OCI-LY1 (cell line): ENCODE data around the gene SPDYE2.
"Not testable (repeated sequence)": the region's sequence is repeated elsewhere in the genome, so short reads cannot be mapped to it uniquely, and the experiment has no call there.

Source experiments
- CTCF ChIP-seq: fragments of 200-600 bp; sonication (generic), shearing (Covaris generic); IDR thresholded peaks from 2 replicates; pipeline ENCODE4 v1.5.1; 2017; ENCODE audit warnings: mild to moderate bottlenecking, antibody characterized with exemption, low read length, moderate library complexity, mixed read lengths
- EZH2 ChIP-seq: fragments of 200-600 bp; sonication (generic), shearing (Covaris generic); IDR thresholded peaks from 2 replicates; pipeline ENCODE4 v1.8.0; 2017; ENCODE audit warnings: borderline replicate concordance, mixed run types, mild to moderate bottlenecking, antibody characterized with exemption, low read length, moderate library complexity, mixed read lengths

DNA sequence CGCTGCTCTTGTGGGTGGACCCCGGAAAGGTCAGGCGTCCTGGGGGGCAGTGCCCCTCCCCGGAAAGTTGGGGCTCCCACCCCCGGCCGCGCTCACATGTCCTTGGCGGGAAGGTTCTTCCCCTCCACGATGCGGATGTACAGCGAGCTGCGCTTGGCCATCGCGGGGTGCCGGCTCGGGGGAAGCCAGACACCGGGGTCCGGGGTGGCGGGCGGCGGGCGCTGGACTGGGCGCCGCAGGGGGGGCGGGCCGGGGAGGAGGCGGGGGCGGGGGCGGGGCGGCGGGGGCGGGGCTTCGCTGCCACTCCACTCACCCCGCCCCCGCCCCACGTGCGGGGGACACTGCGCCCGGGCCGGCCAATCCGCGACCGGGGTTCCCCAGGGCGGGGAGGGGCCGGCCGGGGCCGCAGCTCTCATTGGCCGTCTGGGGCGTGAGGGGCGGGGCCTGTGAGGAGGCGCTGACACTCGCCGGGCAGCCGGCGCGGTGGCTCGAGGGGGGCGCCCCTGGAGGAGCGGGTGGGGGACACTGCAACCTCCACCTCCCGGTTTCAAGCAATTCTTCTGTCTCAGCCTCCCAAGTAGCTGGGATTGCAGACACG, 33.4 kb upstream of the SPDYE2 start, which contains the start of gene RASA4B:
- not testable (repeated sequence) for TF ChIP-seq EZH2, CTCF
